HG03432 (cell line): ENCODE data around the gene TUBB2B.

Experiments used
- ATAC-seq: cut with Tn5 transposase; IDR thresholded peaks from one replicate; pipeline ENCODE4 v1.9.1; 2021; ENCODE audit warnings: mild to moderate bottlenecking, moderate library complexity; ENCODE audit not compliant: unreplicated experiment

TUBB2B gene

DNA sequence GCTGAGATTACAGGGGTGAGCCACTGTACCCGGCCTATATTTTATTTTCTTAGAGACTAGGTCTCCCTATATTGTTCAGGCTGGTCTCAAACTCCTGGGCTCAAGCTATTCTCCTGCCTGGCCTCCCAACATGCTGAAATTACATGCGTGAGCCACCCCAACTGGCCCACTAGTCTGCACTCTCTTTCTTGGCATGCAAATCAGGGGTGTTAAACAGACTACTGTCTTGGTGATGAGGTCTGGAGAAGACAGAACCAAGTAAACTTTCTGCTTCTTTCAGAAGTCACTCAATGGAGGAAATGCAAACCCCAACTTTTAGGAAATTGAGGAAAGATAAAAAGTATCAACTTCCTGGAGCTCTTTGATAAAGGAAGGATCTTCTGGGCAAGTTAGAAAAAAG is 8.0 kb upstream of the TUBB2B start:
- ATAC-seq: no peak

DNA sequence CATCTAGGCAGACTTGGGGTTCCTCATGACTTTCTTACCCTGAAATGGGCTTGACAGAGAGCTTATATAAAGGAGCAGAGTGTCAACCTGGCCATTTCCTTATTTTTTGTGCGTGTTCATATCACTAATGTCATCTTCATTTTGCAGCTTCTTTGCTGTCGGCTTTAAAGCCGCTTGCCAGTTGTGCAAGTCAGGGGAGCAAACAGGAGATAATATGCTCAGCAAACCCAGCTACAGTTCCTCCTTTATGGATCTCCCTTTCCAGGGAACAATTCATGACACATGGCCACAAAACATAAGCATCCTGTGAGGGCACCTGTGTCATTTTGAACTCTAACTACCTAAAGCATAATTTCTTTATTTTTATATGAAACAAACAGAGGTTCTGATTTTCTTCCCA is 6.5 kb upstream of the TUBB2B start:
- no peak for ATAC-seq

DNA sequence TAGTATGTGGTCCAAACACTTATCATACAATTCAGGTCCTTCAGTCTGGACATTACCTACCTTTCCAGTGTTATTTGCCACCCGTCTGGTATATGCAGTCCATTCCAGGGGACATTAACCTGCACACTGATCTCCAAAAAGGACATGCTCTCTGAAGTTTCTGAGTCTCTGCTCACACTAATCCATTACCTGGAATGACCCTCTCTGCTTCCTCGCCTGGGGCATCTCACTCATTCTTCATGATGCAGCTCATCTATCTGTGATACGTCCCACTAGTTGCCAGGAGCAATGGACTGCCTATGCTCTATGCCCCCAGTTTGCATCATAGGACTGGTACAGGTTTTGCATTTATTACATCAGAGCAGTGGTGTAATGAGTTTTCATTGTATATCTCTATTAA is 5.9 kb upstream of the TUBB2B start:
- ATAC-seq: no peak

DNA sequence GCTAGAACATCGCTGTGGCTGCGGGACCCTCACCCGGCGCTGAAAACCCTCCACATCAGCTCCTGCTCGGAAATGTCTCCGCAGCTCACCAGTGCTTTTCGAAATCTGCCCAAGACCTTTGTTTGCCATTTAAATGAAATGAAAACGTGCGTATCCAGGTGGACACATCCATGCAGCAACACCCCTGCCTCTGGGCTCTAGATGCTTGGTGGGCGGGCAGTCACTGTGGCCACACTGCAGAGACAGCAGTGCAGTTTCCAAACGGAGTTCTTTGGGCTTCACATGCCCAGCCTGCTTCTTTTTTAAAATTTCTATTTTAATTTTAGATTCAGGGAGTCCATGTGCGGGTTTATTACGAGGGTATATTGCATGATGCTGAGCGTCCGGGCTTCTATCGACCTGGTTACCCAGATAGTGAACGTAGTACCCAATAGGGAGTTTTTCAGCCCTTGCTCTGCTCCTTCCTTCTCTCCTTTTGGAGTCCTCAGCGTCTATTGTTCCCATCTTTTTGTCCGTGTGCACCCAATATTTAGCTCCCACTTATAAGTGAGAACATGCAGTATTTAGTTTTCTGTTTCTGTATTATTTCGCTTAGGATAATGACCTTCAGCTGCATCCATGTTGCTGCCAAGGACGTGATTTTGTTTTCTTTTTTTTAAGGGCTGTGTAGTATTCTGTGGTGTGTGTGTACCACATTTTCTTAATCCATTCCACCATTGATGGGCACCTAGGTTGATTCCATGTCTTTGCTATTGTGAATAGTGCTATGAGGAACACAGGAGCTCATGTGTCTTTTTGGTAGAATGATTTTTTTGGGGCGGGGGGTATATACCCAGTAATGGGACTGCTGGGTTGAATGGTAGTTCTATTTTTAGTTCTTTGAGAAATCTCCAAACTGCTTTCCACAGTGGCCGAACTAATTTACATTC is 4.8 kb upstream of the TUBB2B start:
- ATAC-seq: no peak

DNA sequence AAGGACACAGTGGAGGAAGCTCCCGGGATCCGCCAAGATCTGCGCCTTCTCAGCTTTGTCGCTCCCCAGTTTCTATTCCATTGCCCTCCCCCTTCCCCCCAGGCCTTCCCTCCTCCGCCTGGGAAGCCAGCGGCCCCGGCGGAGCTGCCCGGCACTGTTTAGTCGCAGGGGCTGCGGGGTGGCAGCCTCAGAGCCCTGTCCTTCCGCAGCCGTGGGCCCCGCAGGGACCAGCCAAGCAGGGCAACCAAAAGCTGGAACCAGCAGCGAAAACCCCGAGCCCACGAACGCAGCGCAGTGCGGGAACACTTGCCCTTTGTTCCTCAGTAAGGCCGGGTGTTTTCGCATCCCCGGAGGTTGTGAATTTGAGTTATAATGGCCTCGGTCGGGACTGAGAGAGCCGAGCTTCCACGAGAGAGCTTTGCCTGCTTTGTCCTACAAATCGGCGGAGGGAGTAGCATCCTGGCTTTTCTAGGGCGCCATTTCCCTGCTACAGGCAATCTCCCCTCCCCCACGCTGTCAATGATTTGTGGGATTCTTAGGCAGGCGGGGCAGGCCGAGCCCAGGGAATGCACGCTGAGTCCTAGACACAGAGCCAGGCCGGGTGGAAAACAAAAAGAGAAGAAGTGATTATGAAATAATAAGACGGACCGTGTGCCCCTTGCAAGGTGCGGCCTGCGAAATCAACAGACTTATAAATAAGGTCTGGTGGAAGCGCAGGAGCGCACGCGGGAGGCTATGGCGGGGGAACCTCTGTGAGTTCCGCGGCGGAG is 4.0 kb upstream of the TUBB2B start:
- no peak for ATAC-seq

DNA sequence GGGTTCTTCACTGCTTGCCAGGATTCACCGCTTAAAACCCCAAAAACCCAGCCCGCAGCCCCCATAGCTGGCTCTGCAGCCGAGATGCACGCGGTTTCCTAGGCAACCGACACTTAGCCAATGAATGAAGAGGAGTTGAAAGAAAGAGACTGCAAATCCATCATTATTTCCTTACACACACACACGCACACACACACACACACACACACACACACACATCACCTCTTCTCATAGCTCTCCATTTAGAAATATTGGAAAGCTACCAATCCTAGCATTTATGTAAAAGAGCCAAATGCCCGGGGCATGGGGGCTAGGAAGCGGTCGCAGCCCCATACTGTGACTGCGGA is 3.4 kb upstream of the TUBB2B start:
- ATAC-seq: no peak

DNA sequence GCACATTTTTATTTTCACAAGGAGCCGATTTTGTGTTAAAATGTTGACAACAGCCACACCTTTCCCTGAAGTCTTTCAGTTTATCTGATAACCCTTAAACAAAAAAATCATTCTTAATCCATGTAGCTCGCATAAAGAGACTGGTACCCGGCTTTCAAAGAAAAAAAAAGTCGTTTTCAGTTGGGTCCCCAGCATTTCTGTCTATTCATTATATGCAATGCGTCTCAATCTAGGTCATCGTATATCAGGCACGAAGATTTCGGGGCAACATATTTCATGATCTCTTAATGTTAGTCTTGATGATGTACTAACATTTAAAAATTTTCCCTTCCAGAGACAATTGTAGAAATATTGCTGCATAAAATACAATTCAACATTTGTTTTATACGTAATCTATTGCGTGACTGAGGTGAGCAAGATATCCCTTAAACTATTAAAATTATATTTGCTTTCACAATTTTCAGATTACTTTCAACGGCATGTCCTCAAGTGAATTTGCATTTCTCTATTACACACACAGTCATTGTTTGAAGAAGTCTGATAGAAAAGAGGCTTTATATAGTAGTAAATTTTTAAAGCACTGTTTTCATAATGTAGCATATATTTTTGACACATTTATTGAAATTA is 2.9 kb upstream of the TUBB2B start:
- ATAC-seq: no peak

DNA sequence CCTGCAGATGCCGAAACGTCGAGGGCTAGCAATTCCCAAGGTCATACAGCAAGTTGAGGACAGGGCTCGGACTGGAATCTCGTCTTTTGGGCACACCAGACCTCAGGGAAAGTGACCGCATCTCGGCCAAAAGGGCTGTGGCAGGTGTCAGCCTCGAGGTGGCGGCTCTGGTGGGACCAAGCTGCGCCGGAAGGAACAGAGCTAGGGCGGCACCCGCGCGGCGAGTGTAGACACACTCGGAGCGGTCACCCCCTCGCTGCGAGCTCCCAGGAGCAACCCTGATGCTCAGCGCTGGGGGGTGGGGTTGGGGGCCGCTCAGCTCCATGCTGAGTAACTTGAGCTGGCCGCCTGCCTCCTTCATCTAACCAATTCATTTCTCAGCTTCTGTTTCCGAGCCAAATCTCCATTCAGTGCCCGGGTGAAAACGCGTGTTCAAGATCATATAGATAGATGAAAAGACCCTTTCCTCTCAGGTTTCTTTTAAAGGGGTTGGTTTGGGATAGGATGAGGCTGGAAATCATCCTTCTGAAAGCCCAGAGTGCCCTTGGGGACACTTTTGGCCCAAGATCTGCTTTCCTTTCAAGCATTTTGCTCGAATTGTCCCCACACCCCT is 2.2 kb upstream of the TUBB2B start:
- ATAC-seq: no peak

DNA sequence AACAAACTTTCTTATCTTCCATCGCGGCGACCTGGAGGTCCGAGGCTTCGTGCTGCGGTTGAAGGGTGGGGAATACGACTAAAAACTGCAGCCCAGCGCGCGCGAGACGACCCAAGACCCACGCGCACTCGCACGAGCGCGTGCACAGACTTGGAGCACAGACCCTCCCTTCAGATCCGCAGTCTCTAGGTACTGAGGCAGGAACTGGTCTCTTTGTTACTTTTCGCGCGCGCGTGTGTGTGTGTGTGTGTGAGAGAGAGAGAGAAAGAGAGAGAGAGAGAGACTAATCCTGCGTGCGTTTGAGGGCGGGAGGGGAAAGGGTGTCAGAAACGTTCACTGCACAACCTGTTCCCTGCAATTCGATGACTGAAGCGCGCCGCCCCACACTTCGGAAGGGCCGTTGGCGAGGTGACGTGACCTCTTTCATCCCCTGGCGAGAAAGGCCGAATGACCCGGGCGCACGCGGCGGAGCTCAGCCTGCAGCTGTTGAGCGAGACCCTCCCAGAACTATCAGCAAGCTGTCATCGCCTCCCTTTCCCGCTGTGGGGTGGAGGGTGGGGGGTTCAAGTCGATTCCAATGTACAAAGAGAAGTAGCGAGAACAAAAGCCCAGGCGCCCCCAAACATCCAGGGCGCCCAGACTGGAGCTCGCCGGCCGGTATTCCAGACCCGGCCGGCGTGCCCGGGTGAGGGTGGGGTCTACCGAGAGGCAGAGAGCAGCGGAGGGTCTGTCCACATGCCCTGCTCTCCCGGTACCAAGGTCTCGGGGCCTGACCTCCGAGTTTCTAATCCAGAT is 1.5 kb upstream of the TUBB2B start:
- no peak for ATAC-seq

DNA sequence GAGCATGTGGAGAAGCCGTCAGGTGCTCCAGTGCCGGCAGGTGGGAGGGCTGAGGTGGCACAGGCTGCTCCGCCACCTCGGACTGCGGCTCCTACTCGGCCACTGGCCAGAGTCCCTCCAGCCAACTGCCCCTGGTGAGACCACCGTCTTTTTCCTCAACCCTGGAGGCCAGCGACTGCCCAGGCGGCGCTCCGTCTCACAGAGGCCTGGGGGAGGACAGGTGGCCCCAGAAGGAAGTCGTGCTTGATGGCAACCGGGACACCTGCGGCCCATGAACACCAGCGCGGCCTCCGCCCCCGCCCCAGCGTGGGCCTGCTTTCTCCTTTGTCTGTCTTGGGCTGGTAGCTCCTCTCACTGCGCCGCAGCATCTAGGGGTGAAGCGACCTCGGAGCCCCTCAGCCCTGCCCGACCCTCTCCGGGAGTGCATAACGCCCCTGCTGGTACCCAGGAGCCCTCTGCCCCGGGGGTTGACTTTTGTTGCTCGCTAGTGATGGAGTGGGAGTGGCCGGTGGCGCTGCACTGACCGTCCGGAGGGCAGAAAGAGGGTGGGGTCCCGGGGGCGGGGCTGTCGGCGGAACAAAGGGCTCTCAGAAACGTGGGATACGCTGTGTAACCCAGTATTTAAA is 706 bp upstream of the TUBB2B start:
- peak; percentile 26 for ATAC-seq

DNA sequence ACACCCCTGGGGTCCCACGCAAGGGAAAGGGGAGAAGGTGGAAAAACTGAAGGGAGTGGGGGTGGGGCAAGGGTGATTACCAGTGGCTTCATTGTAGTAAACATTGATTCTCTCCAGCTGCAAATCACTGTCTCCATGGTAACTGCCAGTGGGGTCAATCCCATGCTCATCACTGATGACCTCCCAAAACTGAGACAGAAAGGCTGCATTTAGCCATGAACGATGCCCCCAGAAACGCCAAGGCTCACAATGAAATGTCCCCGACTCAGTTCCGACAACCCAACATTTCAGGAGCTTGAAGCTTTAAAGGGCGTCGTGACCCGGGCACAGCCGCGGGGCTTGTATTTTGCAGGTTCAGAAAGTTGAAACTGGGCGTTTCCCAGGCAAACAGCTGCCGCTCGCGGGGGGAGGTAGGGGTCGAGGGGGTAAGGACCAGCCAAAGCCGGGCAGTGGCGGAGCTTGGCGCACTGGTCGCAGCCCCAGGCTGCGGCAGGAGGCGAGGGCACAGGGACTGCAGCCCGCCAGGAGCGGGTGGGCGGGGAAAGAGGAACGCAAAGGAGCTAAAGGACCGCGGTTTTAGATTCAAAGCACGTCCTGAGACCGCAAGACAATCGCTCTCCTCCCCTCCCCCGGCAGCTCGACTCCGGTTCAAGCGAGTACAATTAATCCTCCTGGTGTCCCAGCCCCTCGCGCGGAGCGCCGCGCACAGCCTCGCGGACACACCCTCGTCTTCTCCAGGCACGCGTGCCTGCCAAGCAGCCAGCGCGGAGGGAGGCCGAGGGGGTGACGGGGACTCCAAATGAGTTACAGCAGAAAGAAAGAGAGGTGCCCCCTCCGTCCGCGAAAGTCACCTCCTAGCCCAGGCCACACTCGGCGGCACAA is 731 bp downstream of the TUBB2B start:
- ATAC-seq: peak; percentile 30

DNA sequence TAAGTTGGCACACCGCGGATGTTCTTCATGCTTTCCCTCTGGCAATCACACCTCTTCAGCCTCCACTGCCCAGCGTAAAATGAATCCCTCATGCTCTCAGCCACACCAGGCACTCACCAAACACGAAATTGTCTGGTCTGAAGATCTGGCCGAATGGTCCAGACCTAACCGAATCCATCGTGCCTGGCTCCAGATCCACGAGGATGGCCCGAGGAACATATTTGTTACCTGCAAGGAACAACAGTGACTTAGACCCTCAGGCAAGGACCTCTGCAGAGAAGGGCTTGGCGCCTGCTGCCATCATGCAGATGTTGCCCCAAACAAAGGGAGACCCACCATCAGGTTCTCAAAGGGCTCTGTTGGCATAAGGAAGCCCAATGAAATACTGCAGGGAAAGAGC is 1.4 kb downstream of the TUBB2B start:
- no peak for ATAC-seq

DNA sequence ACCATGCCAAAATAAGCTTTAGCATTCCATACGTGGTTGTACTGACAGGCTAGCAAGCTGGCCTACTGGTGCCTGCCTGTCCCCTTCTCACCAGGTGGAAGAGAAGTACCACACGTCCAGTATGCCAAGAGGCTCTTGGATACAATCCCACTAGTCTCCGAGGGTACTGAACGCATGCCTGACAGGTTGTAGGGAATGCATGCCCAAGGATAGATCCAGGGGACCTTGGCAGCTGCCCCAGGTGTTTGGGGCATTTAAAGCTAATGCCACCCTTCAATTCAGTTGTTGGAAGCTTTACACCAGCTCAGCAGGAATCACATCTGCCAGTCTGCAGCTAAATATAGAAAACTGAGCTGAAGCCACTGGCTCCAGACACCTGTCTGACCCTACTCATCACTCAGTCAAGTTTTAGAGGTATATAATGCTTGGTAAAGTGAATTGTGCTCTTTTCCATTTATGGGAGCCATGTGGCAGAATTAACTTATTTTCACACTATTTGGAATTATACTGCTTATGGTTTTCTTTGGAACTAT is 4.9 kb downstream of the TUBB2B start:
- ATAC-seq: no peak

DNA sequence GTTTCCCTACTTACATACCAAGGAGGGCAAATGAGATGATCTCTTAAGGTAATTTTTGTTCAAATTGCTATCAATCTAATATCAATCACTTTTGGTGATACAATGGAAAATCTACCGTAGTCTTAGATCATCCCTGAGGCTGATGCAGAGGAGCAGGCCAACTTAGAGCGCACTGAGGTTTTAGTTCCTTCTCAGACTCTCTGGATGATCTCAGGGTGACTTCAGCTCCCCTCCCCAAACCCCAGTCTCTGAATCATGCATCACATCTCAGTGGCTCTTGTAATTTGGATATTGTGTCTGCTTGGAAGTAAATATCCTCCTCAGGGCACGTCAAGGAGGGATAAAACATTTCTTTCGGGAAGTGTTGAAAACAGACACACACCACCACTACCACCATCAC is 5.9 kb downstream of the TUBB2B start:
- ATAC-seq: no peak

DNA sequence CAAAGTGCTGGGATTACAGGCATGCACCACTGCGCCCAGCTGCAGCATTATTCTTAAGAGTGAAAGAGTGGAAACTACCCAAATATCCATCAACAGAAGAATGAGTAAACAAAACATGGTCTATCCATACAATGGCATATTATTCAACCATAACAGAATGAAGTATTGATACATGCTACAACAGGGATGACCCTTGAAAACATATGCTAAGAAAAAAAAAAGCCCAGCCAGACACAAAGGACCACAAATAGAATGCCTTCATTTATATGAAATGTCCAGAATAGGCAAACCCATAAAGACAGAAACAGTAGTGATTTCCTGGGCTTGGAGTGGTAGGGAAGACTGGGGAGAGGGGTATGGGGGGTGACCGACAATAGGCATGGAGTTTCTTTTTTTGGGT is 7.1 kb downstream of the TUBB2B start:
- ATAC-seq: no peak

DNA sequence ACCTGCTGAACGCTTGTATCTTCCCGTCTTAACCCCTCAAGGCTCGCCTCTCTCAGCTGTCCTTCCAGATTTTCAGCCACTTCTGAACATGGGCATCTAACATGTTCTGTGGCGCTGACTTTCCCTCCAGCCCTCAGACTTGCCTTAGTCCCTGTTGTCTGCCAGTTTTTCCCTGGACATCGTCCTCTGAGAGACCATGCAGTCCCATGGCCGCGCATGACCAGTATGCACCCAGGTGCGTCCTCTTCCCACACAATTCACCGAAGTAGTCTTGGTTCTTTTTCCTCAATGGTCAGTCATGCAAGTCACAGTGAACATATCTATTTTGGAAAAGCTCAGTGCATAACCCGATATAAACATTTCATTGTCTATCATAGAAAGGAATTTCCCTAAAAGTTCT is 9.2 kb downstream of the TUBB2B start:
- ATAC-seq: no peak

DNA sequence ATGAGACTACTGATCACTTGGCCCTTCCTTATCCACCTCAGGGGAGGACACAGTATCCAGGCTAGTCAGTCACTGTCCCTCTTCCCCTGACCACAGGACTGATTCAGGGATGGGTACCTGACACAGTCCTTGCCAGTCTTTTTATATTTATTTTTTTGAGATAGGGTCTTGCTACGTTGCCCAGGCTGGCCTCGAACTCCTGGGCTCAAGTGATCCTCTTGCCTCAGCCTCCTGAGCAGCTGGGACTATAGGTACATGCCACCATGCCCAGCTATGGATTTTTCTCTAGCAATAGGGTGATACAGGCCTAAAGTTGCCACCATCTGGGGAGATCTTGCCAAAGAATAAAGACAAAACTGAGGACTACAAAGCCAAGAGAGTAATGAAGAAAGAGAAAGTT is 10.2 kb downstream of the TUBB2B start:
- ATAC-seq: no peak

DNA sequence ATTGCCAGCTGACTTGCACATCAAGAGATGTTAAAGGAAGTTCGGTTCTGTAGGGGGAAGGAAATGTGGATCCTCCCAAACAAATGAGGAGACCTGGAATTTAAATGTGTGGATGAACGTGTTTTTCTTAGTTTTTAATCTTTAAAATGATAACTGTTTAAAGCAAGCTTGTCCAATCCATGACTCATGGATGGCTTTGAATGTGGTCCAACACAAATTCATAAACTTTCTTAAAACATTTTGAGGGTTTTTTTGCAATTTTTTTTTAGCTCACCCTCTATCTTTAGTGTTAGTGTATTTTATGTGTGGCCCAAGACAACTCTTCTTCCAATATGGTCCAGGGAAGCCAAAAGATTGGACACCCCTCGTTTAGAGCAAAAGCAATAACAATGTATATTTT is 12.6 kb downstream of the TUBB2B start:
- ATAC-seq: no peak

DNA sequence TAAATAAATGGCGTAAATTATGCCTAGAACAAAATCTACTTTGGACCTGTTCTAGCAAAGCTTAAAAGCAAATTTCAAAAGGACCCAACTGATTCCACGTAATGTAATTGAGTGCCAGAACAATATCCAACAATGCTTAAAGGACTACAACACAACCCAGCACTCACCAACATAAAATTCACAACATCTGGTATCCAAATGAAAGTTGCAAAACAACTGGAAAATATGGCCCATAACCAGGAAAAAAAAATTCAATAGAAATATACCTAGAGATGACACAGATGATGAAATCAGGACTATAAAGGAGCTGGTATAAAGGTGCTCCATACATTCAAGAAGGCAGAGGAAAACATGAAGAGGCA is 14.1 kb downstream of the TUBB2B start:
- ATAC-seq: no peak
